Keratinocyte (primary cell): ENCODE data around the gene MICALL1.

Source experiments
- EZH2 ChIP-seq: IDR thresholded peaks from one replicate; pipeline ENCODE4 v1.6.1; 2012; ENCODE audit warnings: inconsistent platforms, mild to moderate bottlenecking, low read length, moderate library complexity
- TF ChIP-seq, protein P1 (sequence below), 3 experiments: IDR thresholded peaks in 1 of 3; conservative IDR thresholded peaks in 1 of 3; optimal IDR thresholded peaks in 1 of 3; 2 replicates in 2 of 3; 3 replicates in 1 of 3; pipeline versions ENCODE3 to v1.5.1; 2011; ENCODE audit warnings: low read length in 3 of 3, mild to moderate bottlenecking in 3 of 3, moderate library complexity in 2 of 3, control low read depth in 1 of 3, inconsistent platforms in 1 of 3; ENCODE audit not compliant: insufficient read depth in 2 of 3; ENCODE audit errors: extremely low read depth in 1 of 3

- TF ChIP-seq, protein P1, sequence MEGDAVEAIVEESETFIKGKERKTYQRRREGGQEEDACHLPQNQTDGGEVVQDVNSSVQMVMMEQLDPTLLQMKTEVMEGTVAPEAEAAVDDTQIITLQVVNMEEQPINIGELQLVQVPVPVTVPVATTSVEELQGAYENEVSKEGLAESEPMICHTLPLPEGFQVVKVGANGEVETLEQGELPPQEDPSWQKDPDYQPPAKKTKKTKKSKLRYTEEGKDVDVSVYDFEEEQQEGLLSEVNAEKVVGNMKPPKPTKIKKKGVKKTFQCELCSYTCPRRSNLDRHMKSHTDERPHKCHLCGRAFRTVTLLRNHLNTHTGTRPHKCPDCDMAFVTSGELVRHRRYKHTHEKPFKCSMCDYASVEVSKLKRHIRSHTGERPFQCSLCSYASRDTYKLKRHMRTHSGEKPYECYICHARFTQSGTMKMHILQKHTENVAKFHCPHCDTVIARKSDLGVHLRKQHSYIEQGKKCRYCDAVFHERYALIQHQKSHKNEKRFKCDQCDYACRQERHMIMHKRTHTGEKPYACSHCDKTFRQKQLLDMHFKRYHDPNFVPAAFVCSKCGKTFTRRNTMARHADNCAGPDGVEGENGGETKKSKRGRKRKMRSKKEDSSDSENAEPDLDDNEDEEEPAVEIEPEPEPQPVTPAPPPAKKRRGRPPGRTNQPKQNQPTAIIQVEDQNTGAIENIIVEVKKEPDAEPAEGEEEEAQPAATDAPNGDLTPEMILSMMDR (optimal IDR thresholded peaks at IDR 0.05 in 1 of 3, IDR thresholded peaks at IDR 0.05 in 1 of 3, conservative IDR thresholded peaks at IDR 0.05 in 1 of 3; ENCODE audit: extremely low read depth in 1 of 3, insufficient read depth in 2 of 3, low read length in 3 of 3): peak in 1 of 3 experiments; percentile 25
- TF ChIP-seq EZH2: no peak
Observed at GRCh38 chr22:37898441-37899181, 7.5 kb upstream of the MICALL1 start.
